Trophoblast cell (in vitro differentiated cells and primary cell): ENCODE data around the gene GALNT14.

Source experiments
- DNase-seq, 2 donors: peaks; one replicate each; pipeline ENCODE4 v3.0.0-alpha.2; 2016
- H2AFZ ChIP-seq: 2 replicates; pipeline ENCODE4 v1.6.1; 2013; ENCODE audit warnings: low read length, moderate library complexity, mild to moderate bottlenecking; ENCODE audit not compliant: insufficient read depth, poor library complexity
- H2AK5ac ChIP-seq: 2 replicates; pipeline ENCODE4 v1.6.1; 2013; ENCODE audit warnings: mild to moderate bottlenecking, low read length
- H2BK120ac ChIP-seq: 2 replicates; pipeline ENCODE4 v1.6.1; 2013; ENCODE audit warnings: low read length, mild to moderate bottlenecking, moderate library complexity; ENCODE audit not compliant: insufficient read depth, poor library complexity
- H2BK12ac ChIP-seq: 2 replicates; pipeline ENCODE4 v1.6.1; 2013; ENCODE audit warnings: mild to moderate bottlenecking, low read length, moderate library complexity
- H2BK5ac ChIP-seq: 2 replicates; pipeline ENCODE4 v1.6.1; 2013; ENCODE audit warnings: low read length, low read depth, moderate library complexity, mild to moderate bottlenecking; ENCODE audit not compliant: poor library complexity
- H3K14ac ChIP-seq: 2 replicates; pipeline ENCODE4 v1.6.1; 2013; ENCODE audit warnings: mild to moderate bottlenecking, low read length
- H3K18ac ChIP-seq: 2 replicates; pipeline ENCODE4 v1.6.1; 2013; ENCODE audit warnings: mild to moderate bottlenecking, low read length
- H3K23ac ChIP-seq: 2 replicates; pipeline ENCODE4 v1.6.1; 2013; ENCODE audit warnings: low read length
- H3K27ac ChIP-seq: 2 replicates; pipeline ENCODE4 v1.5.1; 2013; ENCODE audit warnings: low read depth, mild to moderate bottlenecking, inconsistent platforms, low read length, moderate library complexity
- H3K27me3 ChIP-seq: 2 replicates; pipeline ENCODE4 v1.6.1; 2013; ENCODE audit warnings: inconsistent platforms, mild to moderate bottlenecking, low read length, moderate library complexity; ENCODE audit not compliant: insufficient read depth
- H3K36me3 ChIP-seq, 2 experiments: 1 replicate in 1 of 2; 2 replicates in 1 of 2; pipeline ENCODE4 v1.6.1; 2013; ENCODE audit warnings: low read length in 2 of 2, mild to moderate bottlenecking in 2 of 2, moderate library complexity in 1 of 2; ENCODE audit not compliant: insufficient read depth in 2 of 2, control insufficient read depth in 1 of 2
- H3K4ac ChIP-seq: 2 replicates; pipeline ENCODE4 v1.6.1; 2013; ENCODE audit warnings: low read depth, mild to moderate bottlenecking, low read length, moderate library complexity
- H3K4me1 ChIP-seq, 2 experiments: 1 replicate in 1 of 2; 2 replicates in 1 of 2; pipeline ENCODE4 v1.6.1; 2013; ENCODE audit warnings: low read length in 2 of 2, mild to moderate bottlenecking in 2 of 2, moderate library complexity in 1 of 2; ENCODE audit not compliant: insufficient read depth in 2 of 2, control insufficient read depth in 1 of 2
- H3K4me2 ChIP-seq: 2 replicates; pipeline ENCODE4 v1.6.1; 2013; ENCODE audit warnings: inconsistent platforms, mild to moderate bottlenecking, low read length, moderate library complexity
- H3K4me3 ChIP-seq: 2 replicates; pipeline ENCODE4 v1.5.1; 2013; ENCODE audit warnings: mild to moderate bottlenecking, low read depth, low read length, inconsistent platforms
- H3K79me1 ChIP-seq: one replicate; pipeline ENCODE4 v1.6.1; 2013; ENCODE audit warnings: low read length
- H3K79me2 ChIP-seq: 2 replicates; pipeline ENCODE4 v1.6.1; 2013; ENCODE audit warnings: low read length, mild to moderate bottlenecking; ENCODE audit not compliant: control insufficient read depth, insufficient read depth, poor library complexity
- H3K9ac ChIP-seq: 2 replicates; pipeline ENCODE4 v1.6.1; 2013; ENCODE audit warnings: mild to moderate bottlenecking, low read length
- H3K9me3 ChIP-seq: 2 replicates; pipeline ENCODE4 v1.6.1; 2013; ENCODE audit warnings: low read depth, mild to moderate bottlenecking, control low read depth, inconsistent platforms, low read length; ENCODE audit not compliant: insufficient read depth
- H4K12ac ChIP-seq: 2 replicates; pipeline ENCODE4 v1.6.1; 2013; ENCODE audit warnings: low read depth, mild to moderate bottlenecking, low read length, moderate library complexity
- H4K8ac ChIP-seq: 2 replicates; pipeline ENCODE4 v1.6.1; 2013; ENCODE audit warnings: low read depth, mild to moderate bottlenecking, low read length, moderate library complexity
- H4K91ac ChIP-seq: one replicate; pipeline ENCODE4 v1.6.1; 2013; ENCODE audit warnings: low read depth, mild to moderate bottlenecking, low read length, moderate library complexity
- WGBS: extraction: QIAGEN DNeasy Blood & Tissue Kit; methylation state at CpG from one replicate; pipeline ENCODE4 v1.1.7; 2013; ENCODE audit warnings: missing lambda C conversion rate; ENCODE audit not compliant: insufficient read length, insufficient coverage; ENCODE audit errors: extremely low coverage; 5-methylcytosine and 5-hydroxymethylcytosine counted together

The GALNT14 gene

DNA sequence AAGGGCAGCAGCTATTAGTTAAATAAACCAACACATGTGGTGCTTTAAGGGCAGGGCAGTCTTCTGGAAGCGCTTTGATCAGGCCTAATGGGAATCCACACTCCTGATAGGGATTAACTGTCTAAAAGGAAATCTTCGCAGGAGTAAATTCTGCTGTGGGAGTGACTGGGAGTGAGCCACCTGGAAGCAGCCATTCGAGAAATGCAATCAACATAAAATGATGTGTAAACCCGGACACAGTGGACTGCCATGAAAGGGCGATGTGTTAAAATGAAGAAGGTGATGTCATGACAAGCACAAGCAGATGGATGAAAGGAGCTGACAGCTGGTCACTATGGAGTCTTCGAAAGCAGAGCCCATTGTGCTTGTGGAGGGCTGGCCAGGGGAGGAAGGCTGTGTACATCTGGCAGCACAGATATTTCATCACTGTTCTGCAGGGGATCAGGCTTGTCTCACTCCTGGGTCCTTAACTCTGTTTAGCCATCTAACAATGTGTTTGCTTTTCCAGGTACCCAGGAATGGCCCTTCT, 24.8 kb upstream of the GALNT14 start:
- no peak overlapping the region for H3K14ac ChIP-seq
- no peak overlapping the region for H3K18ac ChIP-seq

GRCh38 chr2:31161637-31162036, 23.4 kb upstream of the GALNT14 start:
- Histone ChIP-seq H2BK5ac (no peak overlapping the region), H2BK12ac (no peak overlapping the region), H4K8ac (no peak overlapping the region), H3K79me2 (no peaks in the 10 kb centered on the region), H3K23ac (no peak overlapping the region), H3K4ac (no peak overlapping the region), H2AFZ (no peak overlapping the region), H4K12ac (no peak overlapping the region), H3K79me1 (no peaks in the 10 kb centered on the region), H3K27ac (no peak overlapping the region), H3K36me3 (no peaks in the 10 kb centered on the region), H3K9me3 (no peaks in the 10 kb centered on the region), H3K9ac (no peak overlapping the region), H3K4me1 (no peaks in the 10 kb centered on the region), H4K91ac (no peak overlapping the region), H3K27me3 (no peaks in the 10 kb centered on the region), H3K14ac (no peak overlapping the region), H3K4me2 (no peak overlapping the region), H3K18ac (no peak overlapping the region), H2BK120ac (no peak overlapping the region), H3K4me3 (no peak overlapping the region), H2AK5ac (no peak overlapping the region)
- no CpG with 5 or more reads among the region's 6 CpGs for WGBS
- DNase-seq, result no peak

More for the DNA sequence above, 24.8 kb upstream of the GALNT14 start:
- H3K9ac ChIP-seq, result no peak overlapping the region
- H3K23ac ChIP-seq, result no peak overlapping the region
- H4K12ac ChIP-seq, result no peak overlapping the region
- no CpG with 5 or more reads among the region's 6 CpGs for WGBS
- no peaks in the 10 kb centered on the region for H3K27me3 ChIP-seq
- no peaks in the 10 kb centered on the region for H3K36me3 ChIP-seq
- no peaks in the 10 kb centered on the region for H3K9me3 ChIP-seq
- no peak overlapping the region for H3K4me2 ChIP-seq
- no peak for DNase-seq
- no peak overlapping the region for H4K91ac ChIP-seq
- H3K27ac ChIP-seq, result no peak overlapping the region
- no peak overlapping the region for H2AFZ ChIP-seq
- no peak overlapping the region for H2AK5ac ChIP-seq
- no peaks in the 10 kb centered on the region for H3K79me2 ChIP-seq
- no peak overlapping the region for H4K8ac ChIP-seq
- no peak overlapping the region for H2BK12ac ChIP-seq
- H3K4me3 ChIP-seq, result no peak overlapping the region
- H2BK120ac ChIP-seq, result no peak overlapping the region
- no peak overlapping the region for H3K4ac ChIP-seq
- no peak overlapping the region for H2BK5ac ChIP-seq
- H3K4me1 ChIP-seq, result no peaks in the 10 kb centered on the region
- no peaks in the 10 kb centered on the region for H3K79me1 ChIP-seq

GRCh38 chr2:31151501-31151900, 13.3 kb upstream of the GALNT14 start:
- H4K8ac ChIP-seq, result no peak overlapping the region
- peaks cover 1% of the 10 kb centered on the region for H3K9me3 ChIP-seq
- H2BK120ac ChIP-seq, result no peak overlapping the region
- no peak overlapping the region for H3K4me2 ChIP-seq
- H2AK5ac ChIP-seq, result no peak overlapping the region
- no peak overlapping the region for H3K27ac ChIP-seq
- H3K27me3 ChIP-seq, result peaks cover 2% of the 10 kb centered on the region
- H2AFZ ChIP-seq, result no peak overlapping the region
- no peak overlapping the region for H3K14ac ChIP-seq
- H4K12ac ChIP-seq, result no peak overlapping the region
- H3K36me3 ChIP-seq, result no peaks in the 10 kb centered on the region
- H3K79me1 ChIP-seq, result no peaks in the 10 kb centered on the region
- no peak overlapping the region for H3K23ac ChIP-seq
- no peak overlapping the region for H2BK12ac ChIP-seq
- H3K18ac ChIP-seq, result no peak overlapping the region
- no peak overlapping the region for H3K4me3 ChIP-seq
- no CpG with 5 or more reads among the region's 6 CpGs for WGBS
- H3K9ac ChIP-seq, result no peak overlapping the region
- H4K91ac ChIP-seq, result no peak overlapping the region
- H3K4ac ChIP-seq, result no peak overlapping the region
- no peak overlapping the region for H2BK5ac ChIP-seq
- no peaks in the 10 kb centered on the region for H3K79me2 ChIP-seq
- DNase-seq, result no peak
- peaks cover 0 to 2% of the 10 kb centered on the region in 2 experiments for H3K4me1 ChIP-seq

DNA sequence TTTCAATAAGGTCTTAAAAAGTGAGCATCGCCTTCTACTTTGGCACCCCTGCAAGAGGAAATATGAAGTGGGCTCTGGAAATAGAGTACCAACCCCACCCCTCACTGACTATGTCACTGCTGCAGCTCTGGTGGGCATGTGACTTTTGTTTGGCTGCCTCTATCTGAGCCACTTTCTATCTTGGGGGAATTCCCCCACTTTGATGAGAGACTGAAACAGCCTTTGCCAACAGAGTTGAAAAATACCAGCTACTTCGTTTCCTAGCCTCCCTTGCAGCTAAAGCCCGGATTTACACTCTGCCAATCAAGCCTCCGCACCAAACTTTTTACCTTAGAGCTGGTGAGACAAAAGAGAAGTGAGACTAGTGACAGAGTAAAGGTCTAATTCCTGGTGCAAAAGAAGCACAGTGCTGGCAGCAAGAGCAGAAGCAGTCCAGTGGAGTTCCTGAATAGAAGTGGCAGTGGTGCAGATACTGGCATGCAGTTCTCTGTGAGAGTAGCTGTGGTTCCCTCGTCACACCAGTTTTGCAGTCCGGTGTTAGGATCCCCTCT, 12.0 kb upstream of the GALNT14 start:
- Histone ChIP-seq H4K8ac (no peak overlapping the region), H3K9ac (no peak overlapping the region), H3K79me1 (no peaks in the 10 kb centered on the region)

More for the DNA sequence above, 12.0 kb upstream of the GALNT14 start:
- no peak overlapping the region for H3K4me3 ChIP-seq
- H3K4me1 ChIP-seq, result peaks cover 0 to 2% of the 10 kb centered on the region in 2 experiments
- H3K27ac ChIP-seq, result no peak overlapping the region
- H2AK5ac ChIP-seq, result no peak overlapping the region
- no peak overlapping the region for H3K4ac ChIP-seq
- H2BK12ac ChIP-seq, result no peak overlapping the region
- no peak overlapping the region for H2BK5ac ChIP-seq
- no peaks in the 10 kb centered on the region for H3K79me2 ChIP-seq
- no CpG with 5 or more reads among the region's 6 CpGs for WGBS
- no peak for DNase-seq
- H4K91ac ChIP-seq, result no peak overlapping the region
- peaks cover 2% of the 10 kb centered on the region for H3K27me3 ChIP-seq
- no peaks in the 10 kb centered on the region for H3K36me3 ChIP-seq
- H4K12ac ChIP-seq, result no peak overlapping the region
- no peak overlapping the region for H2BK120ac ChIP-seq
- H3K23ac ChIP-seq, result no peak overlapping the region
- no peak overlapping the region for H3K14ac ChIP-seq
- H2AFZ ChIP-seq, result no peak overlapping the region
- H3K18ac ChIP-seq, result no peak overlapping the region
- H3K4me2 ChIP-seq, result no peak overlapping the region
- H3K9me3 ChIP-seq, result no peaks in the 10 kb centered on the region
